ENCODE data around the gene SLC26A1. TPM values are rescaled to one million over a fixed set of nuclear protein-coding genes. Genes with fewer than 3 reads are reported as not detected.

SLC26A1 gene
- total RNA-seq, 2 donors from 2014 or later = 1.6 TPM

DNA sequence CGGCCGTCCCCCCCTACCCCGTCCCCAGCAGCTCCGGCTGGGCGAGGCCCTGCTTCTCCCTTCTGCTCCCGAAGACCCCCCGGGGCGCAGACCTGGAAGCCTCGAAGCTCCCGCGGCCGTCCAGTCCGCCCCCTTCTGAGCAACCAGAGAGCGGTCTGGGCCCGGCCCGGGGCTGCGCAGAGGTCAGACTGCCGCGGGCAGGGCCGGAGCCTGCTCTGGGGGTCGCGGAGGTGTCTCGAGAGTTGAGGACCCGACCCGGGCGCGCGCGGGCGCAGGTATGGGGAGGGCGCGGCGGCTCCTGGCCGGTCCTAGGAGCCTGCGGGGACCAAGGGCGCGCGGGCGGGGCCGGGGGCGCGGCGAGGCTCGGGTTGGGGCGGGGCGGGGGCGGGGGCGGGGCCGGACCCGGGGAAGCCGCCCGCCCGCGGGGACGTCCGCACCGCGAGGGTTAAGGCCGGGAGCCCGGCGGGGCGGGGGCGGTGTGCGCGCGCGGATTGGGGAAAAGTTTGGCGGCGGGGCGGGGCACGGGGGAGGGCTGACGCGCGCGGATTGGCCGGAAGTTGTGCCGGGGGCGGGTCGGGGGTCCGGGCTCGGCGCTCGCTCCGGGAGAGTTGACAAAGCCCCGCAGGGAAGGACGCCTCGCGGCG is 17.9 kb upstream of the SLC26A1 start, which contains the start of gene FGFRL1:
TSS of gene FGFRL1 (plus strand) at position 605 of the 644 bp plus-strand sequence. CDS start 860 bp downstream, outside the sequence.
- Histone ChIP-seq H3K36me3 (replicated peaks in 1 of 2; ENCODE audit: insufficient read depth in 1 of 2, low read depth in 2 of 2) (no peaks in the 10 kb centered on the region), H3K9me3 (no peaks in the 10 kb centered on the region), H3K27me3 (no peaks in the 10 kb centered on the region), H3K4me1 (peaks cover 47% of the 10 kb centered on the region), H3K27ac (peak within 1 kb of the TSS; percentile 85 to 94 (median 90)), H3K4me3 (peak within 1 kb of the TSS; percentile 8 to 62)
- WGBS, 2 donors = 0% methylated on average over 67 of the region's 89 CpGs; no CpG with 5 or more reads in 1 of the 2 donors
- intact Hi-C loops (cut with DNase I) = no loop called here
- DNase-seq = peak; percentile 93 to 96 (median 94)
- TF ChIP-seq, protein P1, sequence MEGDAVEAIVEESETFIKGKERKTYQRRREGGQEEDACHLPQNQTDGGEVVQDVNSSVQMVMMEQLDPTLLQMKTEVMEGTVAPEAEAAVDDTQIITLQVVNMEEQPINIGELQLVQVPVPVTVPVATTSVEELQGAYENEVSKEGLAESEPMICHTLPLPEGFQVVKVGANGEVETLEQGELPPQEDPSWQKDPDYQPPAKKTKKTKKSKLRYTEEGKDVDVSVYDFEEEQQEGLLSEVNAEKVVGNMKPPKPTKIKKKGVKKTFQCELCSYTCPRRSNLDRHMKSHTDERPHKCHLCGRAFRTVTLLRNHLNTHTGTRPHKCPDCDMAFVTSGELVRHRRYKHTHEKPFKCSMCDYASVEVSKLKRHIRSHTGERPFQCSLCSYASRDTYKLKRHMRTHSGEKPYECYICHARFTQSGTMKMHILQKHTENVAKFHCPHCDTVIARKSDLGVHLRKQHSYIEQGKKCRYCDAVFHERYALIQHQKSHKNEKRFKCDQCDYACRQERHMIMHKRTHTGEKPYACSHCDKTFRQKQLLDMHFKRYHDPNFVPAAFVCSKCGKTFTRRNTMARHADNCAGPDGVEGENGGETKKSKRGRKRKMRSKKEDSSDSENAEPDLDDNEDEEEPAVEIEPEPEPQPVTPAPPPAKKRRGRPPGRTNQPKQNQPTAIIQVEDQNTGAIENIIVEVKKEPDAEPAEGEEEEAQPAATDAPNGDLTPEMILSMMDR (IDR thresholded peaks at IDR 0.05) = no peak
- TF ChIP-seq POLR2A (IDR thresholded peaks at IDR 0.05) = peak; percentile 12 to 40 (median 27)
- ATAC-seq = peak; percentile 78

DNA sequence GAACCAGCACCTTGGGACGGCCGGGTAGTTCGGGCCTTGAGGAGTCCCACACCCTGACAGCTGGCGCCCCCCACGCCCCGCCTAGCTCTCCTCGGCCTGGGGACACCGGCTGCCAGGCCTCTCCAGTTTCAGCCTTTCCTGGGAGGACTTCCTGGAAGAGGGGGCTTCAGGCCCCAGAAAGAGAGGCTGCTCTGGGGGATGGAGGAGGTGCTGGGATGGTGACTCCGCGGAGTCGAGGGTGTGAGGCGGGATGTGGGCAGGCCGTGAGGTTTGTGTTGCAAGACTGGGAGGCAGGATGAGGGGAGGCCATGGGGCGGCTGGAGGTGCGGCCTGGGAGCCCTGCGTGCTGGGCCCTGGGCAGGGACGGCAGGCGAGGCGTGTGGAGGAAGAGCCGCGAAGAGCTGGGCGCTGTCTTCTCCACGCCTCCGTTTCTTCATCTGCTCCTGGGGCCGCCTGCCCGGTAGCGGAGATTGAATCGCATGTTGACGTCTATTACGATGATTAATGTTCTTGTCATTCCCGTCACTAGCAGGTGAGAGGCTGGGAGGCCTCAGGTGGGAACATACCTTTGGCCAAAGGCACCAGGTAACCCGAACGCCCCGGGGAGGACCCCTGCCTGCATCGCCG is 17.3 kb upstream of the SLC26A1 start:
- intact Hi-C loops (cut with DNase I) = no loop called here
- TF ChIP-seq POLR2A (IDR thresholded peaks at IDR 0.05) = peak in 2 of 3 donors; percentile 14 to 40
- TF ChIP-seq, protein P1 (IDR thresholded peaks at IDR 0.05) = no peak
- H3K27me3 ChIP-seq = no peaks in the 10 kb centered on the region
- no peaks in the 10 kb centered on the region for H3K36me3 ChIP-seq (replicated peaks in 1 of 2; ENCODE audit: insufficient read depth in 1 of 2, low read depth in 2 of 2)
- WGBS, 2 donors = 0 to 2% methylated on average over 16 to 31 of the region's 36 CpGs
- peak overlapping the region; percentile 54 to 62 for H3K4me3 ChIP-seq
- DNase-seq (peak; percentile 59 to 77 (median 68)), ATAC-seq (peak; percentile 25)
- no peaks in the 10 kb centered on the region for H3K9me3 ChIP-seq
- H3K27ac ChIP-seq = peak overlapping the region; percentile 85 to 94 (median 90)
- H3K4me1 ChIP-seq = peaks cover 42% of the 10 kb centered on the region

DNA sequence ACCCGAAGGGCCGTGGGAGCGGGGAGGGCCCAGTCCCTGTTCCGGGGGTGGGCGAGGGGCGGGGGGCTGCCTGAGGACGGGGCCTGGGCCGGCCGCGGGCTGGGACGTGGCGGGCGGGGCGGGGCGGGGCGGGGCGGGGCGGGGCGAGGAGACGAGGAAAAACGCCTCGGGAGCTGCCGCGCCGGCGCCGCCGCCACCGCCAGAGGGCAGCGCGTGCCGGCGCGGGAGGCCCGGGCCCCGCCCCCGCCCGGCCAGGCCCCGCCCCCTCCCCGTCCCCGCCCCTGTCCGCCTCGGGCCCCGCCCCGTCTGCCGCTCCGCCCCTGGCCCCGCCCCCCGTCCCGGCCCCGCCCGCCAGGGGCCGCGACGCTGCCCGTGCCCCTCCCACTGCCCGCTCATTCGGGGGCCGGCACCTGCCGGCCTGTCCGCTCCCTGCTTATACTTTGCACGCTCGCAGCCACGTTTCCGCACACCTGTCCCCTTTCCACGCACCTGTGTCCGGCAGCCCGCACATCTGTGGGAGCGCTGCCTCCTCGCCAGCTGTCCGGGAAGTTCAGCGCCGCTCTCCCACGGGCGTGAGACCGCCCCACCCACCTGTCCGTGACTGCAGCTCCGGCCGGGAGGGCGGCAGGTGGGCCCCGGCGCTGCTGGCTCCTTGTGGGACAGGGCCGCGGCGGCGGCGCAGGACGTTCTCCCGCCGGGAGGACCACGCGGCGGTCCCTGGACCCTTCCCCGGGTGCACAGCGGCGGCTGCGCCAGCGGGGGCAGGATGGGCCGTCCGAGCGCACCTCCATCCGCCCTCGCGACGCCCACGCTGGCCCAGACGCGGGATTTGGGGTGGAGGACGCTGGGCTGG is 16.6 kb upstream of the SLC26A1 start:
- Histone ChIP-seq H3K4me1 (peaks cover 37% of the 10 kb centered on the region), H3K27ac (peak overlapping the region; percentile 85 to 94 (median 90)), H3K36me3 (replicated peaks in 1 of 2; ENCODE audit: insufficient read depth in 1 of 2, low read depth in 2 of 2) (no peaks in the 10 kb centered on the region), H3K9me3 (no peaks in the 10 kb centered on the region), H3K4me3 (peak overlapping the region; percentile 54 to 62), H3K27me3 (no peaks in the 10 kb centered on the region)
- peak; percentile 64 for ATAC-seq
- TF ChIP-seq, protein P1 (IDR thresholded peaks at IDR 0.05) = peak in 4 of 7 experiments; percentile 11 to 38 (median 30)
- TF ChIP-seq POLR2A (IDR thresholded peaks at IDR 0.05) = peak; percentile 58 to 76 (median 65)
- DNase-seq = peak; percentile 77 to 86 (median 81)
- intact Hi-C loops (cut with DNase I) = no loop called here
- WGBS, 2 donors = 0% methylated on average over 53 of the region's 109 CpGs; no CpG with 5 or more reads in 1 of the 2 donors

DNA sequence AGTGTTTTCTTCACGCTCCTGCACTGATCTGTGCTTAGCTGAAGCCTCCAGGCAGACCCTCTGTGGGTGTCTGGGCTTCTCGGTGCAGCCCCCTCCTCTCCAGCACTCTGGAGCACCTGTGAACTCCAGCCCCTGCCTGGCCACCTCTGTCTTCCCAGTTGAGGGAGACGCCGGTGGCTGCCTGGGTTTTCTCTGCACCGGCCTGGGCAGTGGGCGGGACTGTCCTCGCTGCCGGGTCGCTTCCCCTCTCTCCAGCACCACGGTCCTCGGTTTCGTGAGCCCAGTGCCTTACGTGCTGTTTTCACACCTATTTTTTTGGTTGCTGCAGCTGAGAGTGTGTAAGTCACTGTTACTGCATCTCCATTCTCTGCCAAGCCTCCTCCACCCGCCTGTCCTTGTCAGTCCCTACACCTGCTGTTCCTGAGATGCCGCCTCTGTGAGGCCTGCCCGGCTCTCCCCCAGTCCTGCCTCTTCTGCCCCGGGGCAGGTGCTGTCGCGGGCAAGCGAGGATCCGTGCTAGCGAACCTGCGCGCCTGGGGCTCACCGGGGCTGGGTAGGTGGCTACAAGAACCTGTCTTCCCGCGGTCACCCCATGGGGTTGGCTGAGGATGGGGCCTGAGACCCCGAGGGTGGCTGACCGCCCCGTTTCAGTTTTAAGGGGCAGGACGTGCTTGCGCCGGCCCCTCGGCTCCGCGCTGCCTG is 15.8 kb upstream of the SLC26A1 start:
- 4 to 6% methylated on average over 27 to 36 of the region's 36 CpGs for WGBS, 2 donors
- no peaks in the 10 kb centered on the region for H3K27me3 ChIP-seq
- H3K4me3 ChIP-seq = peak overlapping the region; percentile 37 to 47
- H3K36me3 ChIP-seq (replicated peaks in 1 of 2; ENCODE audit: insufficient read depth in 1 of 2, low read depth in 2 of 2) = no peaks in the 10 kb centered on the region
- peaks cover 37% of the 10 kb centered on the region for H3K4me1 ChIP-seq
- H3K27ac ChIP-seq = peak overlapping the region in 2 of 4 donors; percentile 52 to 58
- ATAC-seq (no peak), DNase-seq (peak; percentile 30 to 57 (median 52))
- intact Hi-C loops (cut with DNase I) = no loop called here
- TF ChIP-seq, protein P1 (IDR thresholded peaks at IDR 0.05) = no peak
- TF ChIP-seq POLR2A (IDR thresholded peaks at IDR 0.05) = no peak
- no peaks in the 10 kb centered on the region for H3K9me3 ChIP-seq

All from body of pancreas (tissue), 4 donors.